ENCODE measurements around the gene PIEZO2. TPM values are rescaled to one million over a fixed set of nuclear protein-coding genes. Genes with fewer than 3 reads are reported as not detected.

PIEZO2 gene
- total RNA-seq, 1 experiment from 2014 or later = 0.57 TPM

DNA sequence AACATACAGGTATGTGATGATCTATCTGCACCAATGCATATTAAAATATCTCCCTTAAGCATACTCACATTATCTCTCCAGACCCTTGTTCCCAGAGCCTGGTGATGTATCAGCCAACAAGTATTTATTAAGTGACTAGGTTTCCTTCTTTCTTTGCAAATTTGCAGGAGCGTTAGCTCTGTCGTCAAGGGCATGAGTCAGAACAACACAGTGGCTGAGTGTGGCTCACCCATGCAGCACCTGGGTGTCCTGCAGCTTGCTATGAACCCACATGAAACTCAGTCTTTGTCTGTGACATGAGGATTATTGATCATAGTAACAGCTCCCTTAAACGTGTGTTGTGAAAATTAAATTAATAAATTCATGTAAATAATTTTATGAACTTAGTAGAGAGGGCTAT, 96.6 kb downstream of the PIEZO2 start:
- Histone ChIP-seq H3K9me3 (ENCODE audit: control insufficient read depth, insufficient read depth, low read depth, low read length) (no peaks in the 10 kb centered on the region), H3K4me3 (ENCODE audit: low read depth in 2 of 2, low read length in 2 of 2) (no peak overlapping the region), H3K4me1 (ENCODE audit: control insufficient read depth, insufficient read depth, low read length) (no peaks in the 10 kb centered on the region), H3K36me3 (ENCODE audit: control insufficient read depth, insufficient read depth, low read length) (no peaks in the 10 kb centered on the region), H3K27ac (ENCODE audit: low read length) (no peak overlapping the region), H3K27me3 (ENCODE audit: control insufficient read depth, insufficient read depth, low read length) (no peaks in the 10 kb centered on the region)
- in situ Hi-C loops (cut with HindIII; ENCODE audit: low pct_unique_long_range_greater_than_20kb, low sequenced_read_pairs) (no loop called here), intact Hi-C loops (cut with micrococcal nuclease; ENCODE audit: unreplicated experiment) (no loop called here)
- TF ChIP-seq, protein P1, sequence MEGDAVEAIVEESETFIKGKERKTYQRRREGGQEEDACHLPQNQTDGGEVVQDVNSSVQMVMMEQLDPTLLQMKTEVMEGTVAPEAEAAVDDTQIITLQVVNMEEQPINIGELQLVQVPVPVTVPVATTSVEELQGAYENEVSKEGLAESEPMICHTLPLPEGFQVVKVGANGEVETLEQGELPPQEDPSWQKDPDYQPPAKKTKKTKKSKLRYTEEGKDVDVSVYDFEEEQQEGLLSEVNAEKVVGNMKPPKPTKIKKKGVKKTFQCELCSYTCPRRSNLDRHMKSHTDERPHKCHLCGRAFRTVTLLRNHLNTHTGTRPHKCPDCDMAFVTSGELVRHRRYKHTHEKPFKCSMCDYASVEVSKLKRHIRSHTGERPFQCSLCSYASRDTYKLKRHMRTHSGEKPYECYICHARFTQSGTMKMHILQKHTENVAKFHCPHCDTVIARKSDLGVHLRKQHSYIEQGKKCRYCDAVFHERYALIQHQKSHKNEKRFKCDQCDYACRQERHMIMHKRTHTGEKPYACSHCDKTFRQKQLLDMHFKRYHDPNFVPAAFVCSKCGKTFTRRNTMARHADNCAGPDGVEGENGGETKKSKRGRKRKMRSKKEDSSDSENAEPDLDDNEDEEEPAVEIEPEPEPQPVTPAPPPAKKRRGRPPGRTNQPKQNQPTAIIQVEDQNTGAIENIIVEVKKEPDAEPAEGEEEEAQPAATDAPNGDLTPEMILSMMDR (IDR thresholded peaks at IDR 0.05) = no peak
- TF ChIP-seq POLR2AphosphoS5 (IDR thresholded peaks at IDR 0.05; ENCODE audit: low read depth, low read length) (no peak), TCF7L2 (IDR thresholded peaks at IDR 0.05; ENCODE audit: low read depth, low read length) (no peak), SIN3A (IDR thresholded peaks at IDR 0.05; ENCODE audit: borderline replicate concordance, insufficient read depth, low read depth, low read length) (no peak)
- TF ChIP-seq, protein P2, sequence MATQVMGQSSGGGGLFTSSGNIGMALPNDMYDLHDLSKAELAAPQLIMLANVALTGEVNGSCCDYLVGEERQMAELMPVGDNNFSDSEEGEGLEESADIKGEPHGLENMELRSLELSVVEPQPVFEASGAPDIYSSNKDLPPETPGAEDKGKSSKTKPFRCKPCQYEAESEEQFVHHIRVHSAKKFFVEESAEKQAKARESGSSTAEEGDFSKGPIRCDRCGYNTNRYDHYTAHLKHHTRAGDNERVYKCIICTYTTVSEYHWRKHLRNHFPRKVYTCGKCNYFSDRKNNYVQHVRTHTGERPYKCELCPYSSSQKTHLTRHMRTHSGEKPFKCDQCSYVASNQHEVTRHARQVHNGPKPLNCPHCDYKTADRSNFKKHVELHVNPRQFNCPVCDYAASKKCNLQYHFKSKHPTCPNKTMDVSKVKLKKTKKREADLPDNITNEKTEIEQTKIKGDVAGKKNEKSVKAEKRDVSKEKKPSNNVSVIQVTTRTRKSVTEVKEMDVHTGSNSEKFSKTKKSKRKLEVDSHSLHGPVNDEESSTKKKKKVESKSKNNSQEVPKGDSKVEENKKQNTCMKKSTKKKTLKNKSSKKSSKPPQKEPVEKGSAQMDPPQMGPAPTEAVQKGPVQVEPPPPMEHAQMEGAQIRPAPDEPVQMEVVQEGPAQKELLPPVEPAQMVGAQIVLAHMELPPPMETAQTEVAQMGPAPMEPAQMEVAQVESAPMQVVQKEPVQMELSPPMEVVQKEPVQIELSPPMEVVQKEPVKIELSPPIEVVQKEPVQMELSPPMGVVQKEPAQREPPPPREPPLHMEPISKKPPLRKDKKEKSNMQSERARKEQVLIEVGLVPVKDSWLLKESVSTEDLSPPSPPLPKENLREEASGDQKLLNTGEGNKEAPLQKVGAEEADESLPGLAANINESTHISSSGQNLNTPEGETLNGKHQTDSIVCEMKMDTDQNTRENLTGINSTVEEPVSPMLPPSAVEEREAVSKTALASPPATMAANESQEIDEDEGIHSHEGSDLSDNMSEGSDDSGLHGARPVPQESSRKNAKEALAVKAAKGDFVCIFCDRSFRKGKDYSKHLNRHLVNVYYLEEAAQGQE (IDR thresholded peaks at IDR 0.05; ENCODE audit: insufficient read depth in 1 of 2, low read depth in 2 of 2, low read length in 1 of 2) = no peak
- ATAC-seq (no peak), DNase-seq (ENCODE audit: low read depth, low spot score) (no peak)
- ChIA-PET POLR2A (no interaction called here), CTCF (interaction anchor here (0.6 kb wide), 1 partner anchor 258 kb away, joined by 3 read pairs; no protein-coding TSS in a partner anchor)
- BruUV-seq (replicated peaks) = no TSS peak

DNA sequence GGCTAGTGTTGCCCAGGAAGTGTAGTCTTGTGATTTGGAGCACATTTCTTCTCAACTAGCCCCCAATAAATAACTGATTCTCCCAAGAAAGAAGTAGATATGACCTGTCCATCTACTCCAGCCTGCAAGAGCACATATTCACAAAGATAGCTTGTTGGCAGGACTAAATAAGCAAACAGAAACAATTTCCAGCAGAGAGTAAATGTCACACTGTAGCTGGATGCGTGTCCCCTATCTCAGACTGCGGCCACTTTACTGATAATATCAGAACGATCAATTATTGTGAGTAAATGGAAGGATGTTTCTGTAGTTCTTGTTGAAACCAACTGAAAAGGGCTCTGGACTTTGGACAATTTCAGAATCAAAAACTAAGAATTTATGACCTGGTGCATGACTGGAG, 97.9 kb downstream of the PIEZO2 start:
- Histone ChIP-seq H3K36me3 (ENCODE audit: control insufficient read depth, insufficient read depth, low read length) (no peaks in the 10 kb centered on the region), H3K4me3 (ENCODE audit: low read depth in 2 of 2, low read length in 2 of 2) (no peak overlapping the region), H3K27me3 (ENCODE audit: control insufficient read depth, insufficient read depth, low read length) (no peaks in the 10 kb centered on the region), H3K4me1 (ENCODE audit: control insufficient read depth, insufficient read depth, low read length) (no peaks in the 10 kb centered on the region), H3K27ac (ENCODE audit: low read length) (no peak overlapping the region), H3K9me3 (ENCODE audit: control insufficient read depth, insufficient read depth, low read depth, low read length) (no peaks in the 10 kb centered on the region)
- intact Hi-C loops (cut with micrococcal nuclease; ENCODE audit: unreplicated experiment) = no loop called here
- ATAC-seq (no peak), DNase-seq (ENCODE audit: low read depth, low spot score) (no peak)
- CTCF ChIA-PET = no interaction called here
- no TSS peak for BruUV-seq (replicated peaks)
- in situ Hi-C loops (cut with HindIII; ENCODE audit: low pct_unique_long_range_greater_than_20kb, low sequenced_read_pairs) = no loop called here
- POLR2A ChIA-PET = no interaction called here
- TF ChIP-seq, protein P2 (IDR thresholded peaks at IDR 0.05; ENCODE audit: insufficient read depth in 1 of 2, low read depth in 2 of 2, low read length in 1 of 2) = no peak
- TF ChIP-seq POLR2AphosphoS5 (IDR thresholded peaks at IDR 0.05; ENCODE audit: low read depth, low read length) = no peak
- TF ChIP-seq SIN3A (IDR thresholded peaks at IDR 0.05; ENCODE audit: borderline replicate concordance, insufficient read depth, low read depth, low read length) = no peak
- no peak for TF ChIP-seq TCF7L2 (IDR thresholded peaks at IDR 0.05; ENCODE audit: low read depth, low read length)

All from Panc1 (cell line).